Hepatic stellate cell (primary cell): ENCODE data around the gene ADAM12.

ENCODE experiments used
- DNase-seq: peaks from one replicate; pipeline ENCODE4 v3.0.0; 2011; ENCODE audit warnings: low spot score

Gene ADAM12, protein sequence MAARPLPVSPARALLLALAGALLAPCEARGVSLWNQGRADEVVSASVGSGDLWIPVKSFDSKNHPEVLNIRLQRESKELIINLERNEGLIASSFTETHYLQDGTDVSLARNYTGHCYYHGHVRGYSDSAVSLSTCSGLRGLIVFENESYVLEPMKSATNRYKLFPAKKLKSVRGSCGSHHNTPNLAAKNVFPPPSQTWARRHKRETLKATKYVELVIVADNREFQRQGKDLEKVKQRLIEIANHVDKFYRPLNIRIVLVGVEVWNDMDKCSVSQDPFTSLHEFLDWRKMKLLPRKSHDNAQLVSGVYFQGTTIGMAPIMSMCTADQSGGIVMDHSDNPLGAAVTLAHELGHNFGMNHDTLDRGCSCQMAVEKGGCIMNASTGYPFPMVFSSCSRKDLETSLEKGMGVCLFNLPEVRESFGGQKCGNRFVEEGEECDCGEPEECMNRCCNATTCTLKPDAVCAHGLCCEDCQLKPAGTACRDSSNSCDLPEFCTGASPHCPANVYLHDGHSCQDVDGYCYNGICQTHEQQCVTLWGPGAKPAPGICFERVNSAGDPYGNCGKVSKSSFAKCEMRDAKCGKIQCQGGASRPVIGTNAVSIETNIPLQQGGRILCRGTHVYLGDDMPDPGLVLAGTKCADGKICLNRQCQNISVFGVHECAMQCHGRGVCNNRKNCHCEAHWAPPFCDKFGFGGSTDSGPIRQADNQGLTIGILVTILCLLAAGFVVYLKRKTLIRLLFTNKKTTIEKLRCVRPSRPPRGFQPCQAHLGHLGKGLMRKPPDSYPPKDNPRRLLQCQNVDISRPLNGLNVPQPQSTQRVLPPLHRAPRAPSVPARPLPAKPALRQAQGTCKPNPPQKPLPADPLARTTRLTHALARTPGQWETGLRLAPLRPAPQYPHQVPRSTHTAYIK

DNA sequence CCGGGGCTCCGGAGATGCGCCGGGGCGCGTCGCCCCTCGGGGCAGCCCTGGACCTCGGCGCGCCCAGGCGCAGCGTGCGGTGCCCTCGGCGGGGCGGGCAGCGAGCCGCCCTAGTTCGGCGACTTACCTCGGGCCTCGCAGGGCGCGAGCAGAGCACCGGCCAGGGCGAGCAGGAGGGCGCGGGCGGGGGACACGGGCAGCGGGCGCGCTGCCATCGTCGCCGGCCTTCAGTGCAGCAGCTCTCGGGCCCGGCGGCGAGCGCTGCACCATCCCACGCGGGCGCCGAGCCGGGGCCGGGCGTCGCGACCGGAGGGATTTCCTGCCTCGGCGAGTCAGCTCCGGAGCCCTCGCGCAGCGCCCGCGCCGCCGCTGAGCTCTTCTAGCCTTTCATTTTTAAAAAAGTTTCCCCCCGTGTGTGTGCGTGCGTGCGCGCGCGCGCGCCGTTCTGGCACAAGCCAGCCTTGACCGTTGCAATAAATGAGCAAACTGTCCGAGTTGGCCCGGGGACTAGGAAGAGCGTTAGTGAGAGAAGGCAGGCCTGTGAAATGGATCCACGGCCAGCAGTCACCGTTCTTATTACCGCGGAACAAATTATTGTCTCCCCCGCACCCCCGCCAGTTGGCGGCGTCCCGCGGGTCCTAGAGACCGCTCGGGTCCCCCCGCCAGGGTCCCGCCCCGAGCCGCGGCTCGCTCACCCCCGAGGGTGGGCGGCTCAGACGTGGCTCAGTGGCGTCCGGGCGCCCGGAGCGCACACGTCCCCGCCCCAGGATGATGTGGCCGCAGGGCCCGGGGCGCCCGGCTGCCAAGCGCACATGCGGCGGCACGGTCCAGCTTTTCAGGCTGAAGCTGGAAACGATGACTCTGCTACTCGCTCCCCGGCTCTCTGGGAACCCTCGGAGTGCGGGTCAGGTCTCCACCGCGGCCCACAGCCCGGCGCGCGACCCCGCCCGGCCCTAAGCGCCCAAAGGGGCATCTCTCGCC, at the start of gene ADAM12:
Gene ADAM12, minus strand, starts transcription at position 547 of the 981 bp plus-strand sequence. Its CDS starts 332 bp downstream, at position 215.
- peak; percentile 48 for DNase-seq

DNA sequence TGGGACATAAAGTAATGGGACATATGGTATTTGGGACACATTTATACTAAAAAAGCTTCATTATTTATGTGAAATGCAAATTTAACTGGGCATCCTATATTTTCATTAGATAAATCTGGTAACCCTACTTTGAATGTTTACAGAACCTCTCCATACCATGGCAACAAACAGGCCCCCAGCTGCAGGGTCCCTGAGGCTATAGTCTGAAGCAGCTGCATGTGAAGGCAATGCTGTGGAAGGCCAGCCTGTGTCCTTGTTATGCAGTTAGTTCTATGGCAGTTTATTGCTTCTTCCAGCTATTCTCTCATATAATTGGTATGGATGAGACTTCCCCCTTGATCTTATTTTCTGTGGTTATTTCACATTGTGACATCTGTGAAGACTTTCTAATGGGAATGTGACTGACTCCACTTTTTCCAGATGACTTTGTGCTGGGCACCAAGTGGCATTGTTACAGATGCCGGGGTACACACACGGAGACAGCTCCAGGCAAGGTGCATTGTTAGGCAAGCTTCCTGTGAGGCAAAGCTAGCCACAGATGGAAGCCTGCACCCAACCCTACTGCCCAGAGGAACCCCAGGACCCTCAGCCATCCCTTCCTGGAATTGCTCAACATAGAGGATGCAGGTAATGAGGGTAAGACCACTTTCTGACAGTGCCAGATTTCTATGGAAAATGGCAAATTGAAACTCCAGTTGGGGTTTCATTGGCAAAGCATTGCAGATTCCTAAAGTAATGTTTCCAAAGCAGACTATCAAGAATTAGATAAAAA, 49.5 kb upstream of the ADAM12 start:
- DNase-seq: no peak

DNA sequence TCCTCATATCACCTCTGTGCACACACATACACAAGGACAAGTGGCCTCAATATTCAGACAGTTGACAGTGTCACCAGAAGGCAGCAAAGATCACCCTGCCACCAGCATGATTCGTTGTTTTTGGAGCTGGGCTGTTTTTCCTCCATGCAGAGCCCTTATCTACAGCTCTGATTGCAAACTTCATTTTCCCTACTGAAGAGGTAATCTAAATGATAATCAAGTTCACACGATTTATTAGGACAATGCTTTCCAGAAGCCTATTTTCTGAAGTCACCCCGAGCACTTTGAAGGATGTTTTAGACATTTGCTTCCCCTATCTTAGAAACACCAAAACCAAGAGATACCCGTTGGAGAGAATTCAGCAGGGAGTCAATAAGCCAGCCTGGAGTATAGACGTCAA, 46.0 kb upstream of the ADAM12 start:
- DNase-seq: no peak

DNA sequence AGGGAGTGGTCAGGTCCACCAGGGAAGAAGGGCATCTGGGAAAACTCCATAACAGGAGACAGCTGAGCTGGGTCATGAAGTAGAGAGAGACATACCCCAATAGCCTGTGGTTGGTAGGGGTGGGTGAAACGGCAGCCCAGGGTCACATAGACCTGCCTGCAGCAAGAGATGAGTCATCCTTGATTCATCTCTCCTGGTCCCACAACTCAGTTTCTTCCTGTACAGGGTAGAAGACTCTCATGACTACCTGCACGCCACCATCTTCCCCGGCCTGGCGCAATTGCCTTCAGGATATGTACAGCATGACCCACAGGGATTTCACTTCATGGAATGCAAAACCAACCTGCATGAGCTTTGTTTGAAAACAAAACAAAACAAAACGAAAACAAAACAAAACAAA, 45.1 kb upstream of the ADAM12 start:
- no peak for DNase-seq

- no peak for DNase-seq
Observed at GRCh38 chr10:126432507-126432906, 44.2 kb upstream of the ADAM12 start.

GRCh38 chr10:126431816-126432215, 43.5 kb upstream of the ADAM12 start:
- no peak for DNase-seq

- no peak for DNase-seq
Observed at GRCh38 chr10:126430512-126430911, 42.2 kb upstream of the ADAM12 start.

DNA sequence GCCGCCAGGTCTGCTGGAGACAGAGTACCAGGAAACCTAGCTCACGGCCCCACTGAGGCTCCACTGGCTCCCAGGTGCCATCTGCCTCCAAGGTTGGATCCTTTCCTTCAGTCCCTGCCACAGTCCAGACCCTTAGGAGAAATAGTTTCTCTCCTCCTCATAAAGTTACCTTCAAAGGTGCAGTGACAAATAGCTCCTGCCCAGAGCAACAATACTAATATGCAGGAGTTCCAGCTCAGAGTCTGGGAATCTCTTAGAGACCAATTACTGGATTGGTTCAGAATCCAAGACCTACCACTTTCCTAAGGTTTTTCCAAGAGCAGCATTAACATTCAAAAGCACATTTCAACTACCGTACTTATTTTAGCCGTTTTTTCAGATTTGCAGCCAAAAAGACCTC, 41.0 kb upstream of the ADAM12 start:
- no peak for DNase-seq

GRCh38 chr10:126425489-126426065, 37.3 kb upstream of the ADAM12 start:
- DNase-seq: no peak

- DNase-seq: no peak
Observed at GRCh38 chr10:126425032-126425431, 36.8 kb upstream of the ADAM12 start.

DNA sequence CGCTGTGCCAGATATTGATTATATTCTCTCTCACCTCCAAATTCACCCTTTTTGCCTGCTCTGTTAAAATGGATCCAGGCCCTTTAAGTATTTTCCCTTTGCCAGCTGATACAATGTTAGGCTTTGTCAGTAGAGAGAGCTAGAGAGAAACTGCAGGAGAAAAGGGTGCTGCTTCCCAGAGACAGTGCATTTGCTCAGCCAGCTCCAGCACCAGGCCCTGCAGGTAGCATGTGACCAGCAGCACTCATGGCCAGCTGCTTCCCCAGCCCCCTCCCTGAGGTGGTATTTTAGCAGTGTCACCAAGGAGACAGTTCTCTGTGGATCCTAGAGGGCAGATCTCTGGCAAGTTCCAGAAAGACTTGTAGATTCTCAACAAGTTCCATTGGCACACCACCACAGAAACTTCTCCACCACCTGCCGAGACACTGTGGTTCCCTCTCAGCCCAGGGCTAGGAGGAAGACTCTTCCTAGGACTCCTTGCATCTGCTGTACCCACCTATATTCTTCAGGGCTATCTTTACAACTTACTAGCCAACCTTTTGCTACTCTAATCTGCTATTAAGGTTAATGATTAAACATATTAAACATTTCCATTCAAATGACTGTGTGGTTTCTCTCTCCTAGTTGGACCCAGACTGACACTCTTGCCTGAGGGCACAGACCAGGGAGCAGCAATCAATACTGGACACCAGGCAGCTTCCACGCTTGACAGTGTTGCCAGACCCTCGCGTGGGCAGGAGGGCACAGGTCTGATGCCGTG, 35.6 kb upstream of the ADAM12 start:
- DNase-seq: no peak

GRCh38 chr10:126422567-126422966, 34.3 kb upstream of the ADAM12 start:
- no peak for DNase-seq

- peak; percentile 21 for DNase-seq
Observed at GRCh38 chr10:126421756-126422256, 33.5 kb upstream of the ADAM12 start.

DNA sequence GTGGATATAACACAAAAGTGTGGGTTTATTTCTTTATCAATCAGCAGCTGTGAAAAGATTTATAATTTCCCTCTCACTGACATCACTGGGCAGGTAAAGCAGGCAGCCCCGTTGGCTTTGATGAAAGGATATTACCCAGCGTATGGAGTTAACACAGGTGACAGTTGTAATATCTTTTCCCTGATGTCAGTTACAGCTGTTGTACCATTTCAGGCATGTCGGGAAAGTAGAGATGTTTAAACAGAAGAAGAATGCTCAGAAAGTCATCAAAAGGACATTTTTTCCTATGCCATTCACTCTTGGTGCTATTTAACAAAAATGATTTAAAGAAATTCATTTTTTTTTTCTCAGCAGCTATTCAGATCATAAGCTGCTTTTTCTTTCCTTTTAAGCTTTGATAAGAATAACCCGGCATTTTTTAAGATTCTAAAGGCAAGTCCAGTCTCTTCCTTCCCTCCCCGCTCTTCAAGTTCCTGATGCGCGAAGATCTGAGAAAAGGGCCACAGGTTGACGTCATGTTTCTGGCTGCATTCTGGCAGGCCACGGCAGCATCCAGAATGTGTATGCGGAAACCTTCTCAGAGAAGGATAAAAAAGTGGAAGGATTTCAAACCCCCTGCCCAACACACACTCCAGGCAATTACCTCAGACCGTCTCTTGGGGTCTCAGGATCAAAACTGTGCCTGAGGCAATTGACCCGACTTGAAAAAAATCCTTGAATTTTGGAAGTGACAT, 32.5 kb upstream of the ADAM12 start:
- DNase-seq: no peak

DNA sequence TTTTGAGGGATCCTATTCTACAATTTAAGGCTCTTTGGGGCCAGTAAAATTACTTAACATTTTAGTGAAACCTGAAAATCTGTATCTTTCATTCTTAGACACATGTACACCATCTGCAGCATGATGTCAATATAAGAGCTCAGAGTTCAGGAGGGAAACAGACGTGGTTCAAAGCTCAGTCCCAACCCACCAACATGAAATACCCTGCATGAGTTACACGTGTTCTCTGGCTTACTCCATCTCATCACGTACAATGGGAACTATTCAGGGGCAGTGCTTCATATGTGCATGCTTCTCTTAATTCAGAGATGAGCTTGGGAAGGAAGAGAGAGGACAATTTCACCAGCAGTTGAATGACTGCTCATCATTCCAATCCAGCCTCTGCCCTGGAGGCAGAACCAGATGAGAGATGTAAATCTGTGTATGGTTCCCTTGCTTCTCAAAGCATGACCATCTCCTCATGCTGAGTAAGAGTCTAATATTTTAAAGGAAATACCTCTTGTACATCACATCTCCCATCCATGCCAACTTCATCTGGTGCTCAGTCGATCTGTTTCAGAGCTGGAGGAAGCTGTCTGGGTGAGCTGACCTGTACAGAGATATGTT, 29.0 kb upstream of the ADAM12 start:
- DNase-seq: no peak

DNA sequence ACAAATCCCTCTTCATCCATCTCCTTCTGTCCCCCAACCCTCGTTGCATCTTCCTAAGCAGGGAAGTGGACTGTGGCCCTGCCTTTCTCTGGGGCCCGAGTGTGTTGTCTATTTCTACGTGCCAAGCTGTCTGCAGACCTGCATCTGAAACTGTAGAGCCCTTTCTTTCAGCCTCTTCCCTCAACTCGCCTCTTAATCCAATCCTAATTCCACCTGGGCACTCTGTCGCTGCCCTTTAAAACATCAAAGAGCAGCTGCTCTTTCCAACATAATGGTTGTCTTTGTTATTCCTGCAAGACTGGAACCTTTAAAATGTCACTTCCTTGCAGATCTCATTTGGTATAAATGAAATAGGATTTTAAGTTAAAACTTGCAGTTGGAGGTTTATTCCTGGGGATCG, 21.5 kb upstream of the ADAM12 start:
- no peak for DNase-seq

- DNase-seq: no peak
Observed at GRCh38 chr10:126408953-126409641, 20.8 kb upstream of the ADAM12 start.

DNA sequence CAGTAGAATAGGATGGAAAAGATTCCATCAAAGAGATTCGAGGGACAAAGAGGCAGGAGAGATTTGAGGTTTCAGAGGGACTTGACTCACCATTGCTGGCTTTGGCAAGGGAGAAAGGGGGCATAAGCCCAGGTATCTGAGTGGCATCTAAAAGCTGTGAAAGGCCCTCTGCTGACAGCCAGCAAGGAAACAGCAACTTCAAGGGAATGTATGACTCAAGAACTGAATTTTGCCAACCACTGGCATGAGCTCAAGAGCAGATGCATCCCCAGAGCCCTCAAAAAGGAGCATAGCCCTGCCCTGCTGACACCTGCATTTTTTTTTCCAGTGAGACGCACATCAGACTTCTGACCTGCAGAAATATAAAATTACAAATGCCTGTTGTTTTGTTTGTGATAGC, 19.6 kb upstream of the ADAM12 start:
- no peak for DNase-seq
